Endometrial microvascular endothelial cells (primary cell): ENCODE data around the gene OR6K3. TPM values are rescaled to one million over a fixed set of nuclear protein-coding genes. Genes with fewer than 3 reads are reported as not detected.
"Not testable (repeated sequence)": the region's sequence is repeated elsewhere in the genome, so short reads cannot be mapped to it uniquely, and the experiment has no call there.

Experiments used
- in situ Hi-C: cut with HindIII; loops from 2 replicates; pipeline ENCODE4 v1.10.0; 2017; ENCODE audit warnings: low sequenced_read_pairs, low pct_unique_long_range_greater_than_20kb; ENCODE audit errors: inconsistent ontology term
- total RNA-seq: library from RNA; depleted of rRNA; stranded (reverse); fragments of >200 nt; gene quantifications from one replicate; pipeline ENCODE4 v1.2.3, GENCODE V29; 2015; ENCODE audit errors: inconsistent ontology term

The OR6K3 gene, protein sequence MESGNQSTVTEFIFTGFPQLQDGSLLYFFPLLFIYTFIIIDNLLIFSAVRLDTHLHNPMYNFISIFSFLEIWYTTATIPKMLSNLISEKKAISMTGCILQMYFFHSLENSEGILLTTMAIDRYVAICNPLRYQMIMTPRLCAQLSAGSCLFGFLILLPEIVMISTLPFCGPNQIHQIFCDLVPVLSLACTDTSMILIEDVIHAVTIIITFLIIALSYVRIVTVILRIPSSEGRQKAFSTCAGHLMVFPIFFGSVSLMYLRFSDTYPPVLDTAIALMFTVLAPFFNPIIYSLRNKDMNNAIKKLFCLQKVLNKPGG
- not detected for total RNA-seq

- in situ Hi-C loops, result no loop called here
These were observed at the start of gene OR6K3 for GRCh38 chr1:158720620-158721019. Gene OR6K3 (minus strand): TSS chr1:158720720. CDS start chr1:158718115, 2,605 bp downstream.

- in situ Hi-C loops, result no loop called here
These were observed 33.9 kb upstream of the OR6K3 start, which contains the start of gene OR6K6 for GRCh38 chr1:158754420-158754819. Gene OR6K6 (plus strand): TSS chr1:158754720. CDS start chr1:158754888, 168 bp downstream.

DNA sequence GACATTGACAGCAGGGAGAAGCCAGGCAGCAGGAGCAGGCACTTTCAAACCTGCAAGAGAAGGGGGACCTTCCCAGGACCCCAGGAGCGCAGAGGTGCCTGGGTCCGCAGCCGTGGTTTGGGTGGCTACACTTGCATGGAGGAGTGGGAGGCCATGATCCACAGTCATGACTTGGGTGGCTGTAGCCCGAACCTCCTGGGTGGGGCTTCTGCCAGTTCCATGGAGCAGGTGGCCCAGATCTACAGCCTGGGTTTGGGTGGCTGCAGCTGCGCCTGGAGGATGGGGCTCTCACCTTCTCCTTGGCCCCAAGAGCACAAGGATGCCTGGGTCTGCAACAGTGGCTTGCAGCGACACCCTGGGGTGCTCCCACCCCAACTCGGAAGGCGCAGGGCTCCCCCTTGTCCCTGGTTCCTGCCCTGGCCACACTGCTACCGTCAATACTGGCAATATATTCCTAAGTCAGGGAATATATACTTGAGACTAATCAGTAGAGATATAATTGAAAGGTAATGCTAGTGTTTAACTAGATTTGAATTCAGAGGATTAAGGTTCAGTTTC, 31.7 kb upstream of the OR6K3 start:
- in situ Hi-C loops, result no loop called here

DNA sequence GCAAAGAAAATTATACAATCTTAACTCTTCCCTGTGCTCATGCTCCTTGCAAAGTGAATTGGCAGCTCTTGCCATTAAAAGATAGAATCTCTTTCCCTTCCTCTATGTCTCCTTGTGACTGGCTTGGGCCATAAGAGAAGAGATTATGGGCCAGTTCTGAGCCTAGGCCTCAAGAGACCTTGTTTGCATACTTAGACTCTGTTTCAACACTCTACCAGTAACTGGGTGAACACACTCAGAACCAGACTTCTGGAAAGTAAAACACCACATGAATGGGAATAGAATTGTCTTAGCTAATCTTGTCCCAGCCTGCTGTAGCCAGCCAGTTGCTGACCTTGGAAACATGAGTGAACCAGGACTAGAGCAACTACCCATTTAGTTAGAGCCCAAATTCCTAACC, 15.3 kb upstream of the OR6K3 start:
- in situ Hi-C loops, result no loop called here

- in situ Hi-C loops, result no loop called here
These were observed 12.0 kb upstream of the OR6K3 start for GRCh38 chr1:158732524-158732923.

DNA sequence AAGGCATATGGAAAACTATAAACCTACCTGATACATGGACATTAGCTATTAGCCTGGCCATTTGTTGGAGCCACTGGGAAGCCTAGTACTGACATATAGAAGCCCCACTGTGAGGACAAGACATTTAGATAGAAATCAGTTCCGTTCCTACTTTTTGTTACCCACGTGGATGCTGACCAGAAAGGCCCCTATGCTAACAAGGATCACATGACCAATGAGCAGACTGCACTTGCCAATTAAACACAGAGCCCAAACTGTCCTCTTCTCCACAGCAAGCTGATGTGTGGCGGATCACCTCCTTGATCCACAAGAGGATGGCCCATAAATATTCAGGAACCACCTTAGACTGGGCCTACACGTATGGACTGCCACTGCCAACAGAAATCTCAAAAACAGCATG, 11.2 kb upstream of the OR6K3 start:
- in situ Hi-C loops, result no loop called here

DNA sequence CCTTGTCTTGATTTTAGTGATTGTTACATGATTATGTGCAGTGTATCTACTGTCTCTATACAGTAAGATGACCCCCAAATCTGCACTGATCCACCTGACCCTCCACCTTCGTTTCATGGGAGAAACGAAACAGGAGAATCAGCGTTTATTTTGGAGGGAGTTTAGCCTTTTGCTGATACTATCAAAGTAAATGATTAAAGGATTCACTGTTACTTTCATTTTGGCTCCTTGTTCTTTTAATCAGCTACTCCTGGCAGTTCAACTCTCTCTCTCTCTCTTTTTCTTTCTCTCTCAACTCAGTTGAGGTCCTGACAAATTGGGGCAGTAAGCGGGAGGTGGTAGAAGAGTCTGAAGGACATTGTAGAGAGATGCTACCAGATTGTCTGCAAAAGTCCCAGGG, 9.9 kb upstream of the OR6K3 start:
- in situ Hi-C loops, result no loop called here

- in situ Hi-C loops, result no loop called here
These were observed 8.1 kb upstream of the OR6K3 start for GRCh38 chr1:158728510-158729225.

GRCh38 chr1:158724442-158724841, 3.9 kb upstream of the OR6K3 start:
- in situ Hi-C loops, result no loop called here

DNA sequence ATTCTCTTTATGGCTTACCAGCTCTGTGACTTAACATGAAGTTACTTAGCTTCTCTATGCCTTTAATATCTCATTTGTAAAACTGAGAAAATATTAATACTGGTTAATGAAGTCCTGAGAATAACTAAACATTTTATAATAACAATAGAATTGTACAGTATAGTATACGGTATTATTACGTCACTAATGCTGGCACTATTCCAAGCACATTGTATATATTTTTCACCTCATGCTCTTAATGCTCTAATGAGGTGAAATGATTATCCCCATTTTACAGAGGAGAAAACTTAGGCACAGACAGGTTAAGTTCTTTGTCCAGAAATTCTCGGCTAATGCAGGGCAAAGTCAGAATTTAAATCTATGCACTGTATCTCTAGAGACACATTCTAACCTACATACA, 856 bp downstream of the OR6K3 start:
- in situ Hi-C loops, result no loop called here

GRCh38 chr1:158717344-158717743, 3.2 kb downstream of the OR6K3 start:
- in situ Hi-C loops, result no loop called here

DNA sequence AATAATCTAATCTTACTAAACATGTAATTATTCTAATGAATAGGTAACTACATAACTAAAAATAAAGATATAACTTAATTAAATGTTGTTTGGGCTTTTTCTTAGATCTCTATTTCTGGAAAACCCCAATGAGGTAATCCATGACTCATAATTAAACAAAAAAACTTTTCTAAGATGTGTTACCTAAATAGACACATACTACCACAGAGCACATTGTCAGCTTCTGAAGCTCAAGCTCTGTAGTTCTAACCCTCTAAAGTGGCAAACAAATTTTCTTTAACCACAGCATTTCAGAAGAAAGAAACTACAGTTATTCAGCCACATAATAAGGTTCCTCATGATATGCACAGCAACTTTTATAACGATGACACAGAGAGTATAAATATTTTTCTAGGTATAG, 4.2 kb downstream of the OR6K3 start:
- in situ Hi-C loops, result no loop called here

DNA sequence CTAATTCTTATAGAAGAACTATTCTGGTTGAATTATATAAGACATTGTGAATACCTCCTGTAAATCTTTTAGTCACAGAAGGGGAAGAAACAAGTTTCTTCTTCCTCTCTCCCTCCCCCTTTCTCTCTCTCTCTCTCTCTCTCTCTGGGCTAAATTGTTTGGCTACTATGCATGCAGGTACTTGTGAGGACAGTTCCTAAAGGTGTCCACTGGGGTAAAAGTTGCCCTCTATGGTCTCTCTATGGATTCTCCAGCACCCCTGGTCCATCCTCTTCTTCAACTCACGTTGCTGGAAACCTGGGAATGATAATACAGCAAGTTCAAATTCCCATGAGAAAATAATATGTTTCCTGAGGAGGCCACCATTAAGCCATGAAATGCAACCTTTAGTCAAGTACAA, 5.8 kb downstream of the OR6K3 start:
- in situ Hi-C loops, result no loop called here

- in situ Hi-C loops, result no loop called here
These were observed 9.4 kb downstream of the OR6K3 start for GRCh38 chr1:158711098-158711497.

DNA sequence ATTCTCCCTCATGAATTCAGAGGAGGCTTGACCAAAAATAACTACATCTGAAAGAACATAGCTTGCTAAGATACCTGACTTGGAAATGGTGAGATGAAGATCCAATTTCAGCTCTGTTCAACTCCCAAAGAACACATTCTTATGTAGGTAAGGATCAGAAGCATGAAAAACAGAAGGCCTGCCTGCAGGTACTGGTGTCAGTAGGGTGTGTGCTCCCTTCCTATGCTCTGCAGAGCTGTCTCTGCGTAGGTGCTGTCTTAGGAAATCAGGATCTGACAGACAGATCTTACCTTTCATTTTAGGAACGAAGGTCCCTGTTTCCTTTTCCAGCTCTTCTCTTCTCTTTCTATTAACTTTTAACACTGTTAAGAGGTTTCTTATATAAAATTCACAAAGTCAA, 14.4 kb downstream of the OR6K3 start:
- in situ Hi-C loops, result no loop called here

DNA sequence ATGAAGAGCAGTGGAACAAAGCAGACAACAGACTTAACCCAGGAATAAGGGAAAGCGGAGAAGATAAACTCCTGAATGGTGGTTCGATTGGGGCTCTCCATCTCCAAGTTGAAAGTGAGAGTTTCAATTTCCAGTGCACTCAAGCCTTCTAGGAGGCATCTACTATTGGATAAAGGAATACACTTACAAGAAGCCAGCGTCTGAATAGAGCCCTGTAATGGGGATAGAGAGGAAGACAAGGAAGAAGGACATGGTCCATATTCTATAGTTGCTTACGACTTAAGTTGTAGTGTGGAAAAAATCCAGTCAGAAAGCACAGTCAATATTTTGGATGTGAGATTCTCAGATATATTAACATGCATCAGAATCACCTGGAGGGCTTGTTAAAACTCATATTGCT, 20.0 kb downstream of the OR6K3 start, which contains the start of gene OR6K2:
OR6K2 (minus strand) TSS at position 101 of the 400 bp plus-strand sequence; CDS start at position 101, 0 bp downstream.
- in situ Hi-C loops, result no loop called here

DNA sequence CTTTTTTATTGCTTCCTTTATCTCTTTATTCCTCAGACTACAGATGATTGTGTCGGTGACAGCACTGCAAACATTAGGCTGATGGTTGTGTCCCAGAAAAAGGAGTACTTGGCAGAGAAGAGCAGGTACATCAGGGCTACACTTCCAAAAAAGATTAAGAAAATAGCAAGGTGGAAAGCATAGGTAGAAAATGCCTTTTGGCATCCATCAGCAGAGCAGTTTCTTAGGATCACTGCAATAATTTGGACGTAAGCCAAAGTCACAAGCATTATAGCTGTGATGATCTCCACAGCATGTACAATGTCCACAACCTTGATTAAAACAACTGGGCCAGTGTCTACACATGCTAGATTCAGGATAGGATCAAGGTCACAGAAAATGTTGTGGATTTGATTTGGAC, 25.9 kb downstream of the OR6K3 start:
- in situ Hi-C loops, result no loop called here

- in situ Hi-C loops, result no loop called here
These were observed 28.2 kb downstream of the OR6K3 start for GRCh38 chr1:158692356-158692755.

DNA sequence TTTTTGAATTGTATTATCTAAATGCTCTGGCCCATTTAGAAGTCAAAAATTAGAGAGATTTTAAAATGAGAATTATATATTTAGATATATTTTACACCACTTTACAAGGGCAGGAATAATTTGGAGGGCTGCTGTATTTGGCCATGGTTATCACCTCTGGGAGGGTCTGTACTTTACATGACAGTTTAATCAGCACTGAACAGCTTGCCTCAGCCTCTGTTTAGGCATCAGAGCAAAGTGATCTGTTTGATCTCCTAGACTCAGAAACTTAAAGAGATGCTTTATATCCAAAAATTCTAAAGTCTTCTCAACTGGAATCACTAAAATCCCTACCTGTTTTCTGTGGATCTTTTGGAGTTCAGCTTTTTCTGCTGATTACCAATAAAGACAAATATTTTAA, 28.6 kb downstream of the OR6K3 start:
- in situ Hi-C loops, result no loop called here

GRCh38 chr1:158691149-158691548, 29.4 kb downstream of the OR6K3 start:
- in situ Hi-C loops, result not testable (repeated sequence)
